HG02981 (cell line): Measurements from ENCODE around the gene TRDMT1.
A peak's percentile ranks its signal among the peaks of the same experiment; 100 is the strongest.

Experiments used
- ATAC-seq: cut with Tn5 transposase; IDR thresholded peaks from one replicate; pipeline ENCODE4 v1.9.1; 2021; ENCODE audit warnings: mild to moderate bottlenecking, moderate library complexity; ENCODE audit not compliant: unreplicated experiment

TRDMT1 gene

GRCh38 chr10:17231788-17232187 is 30.3 kb upstream of the TRDMT1 start:
- no peak for ATAC-seq

- ATAC-seq = peak; percentile 38
These were observed 28.7 kb upstream of the TRDMT1 start for GRCh38 chr10:17229967-17230682.

GRCh38 chr10:17229717-17229966 is 28.2 kb upstream of the TRDMT1 start:
- no peak for ATAC-seq

DNA sequence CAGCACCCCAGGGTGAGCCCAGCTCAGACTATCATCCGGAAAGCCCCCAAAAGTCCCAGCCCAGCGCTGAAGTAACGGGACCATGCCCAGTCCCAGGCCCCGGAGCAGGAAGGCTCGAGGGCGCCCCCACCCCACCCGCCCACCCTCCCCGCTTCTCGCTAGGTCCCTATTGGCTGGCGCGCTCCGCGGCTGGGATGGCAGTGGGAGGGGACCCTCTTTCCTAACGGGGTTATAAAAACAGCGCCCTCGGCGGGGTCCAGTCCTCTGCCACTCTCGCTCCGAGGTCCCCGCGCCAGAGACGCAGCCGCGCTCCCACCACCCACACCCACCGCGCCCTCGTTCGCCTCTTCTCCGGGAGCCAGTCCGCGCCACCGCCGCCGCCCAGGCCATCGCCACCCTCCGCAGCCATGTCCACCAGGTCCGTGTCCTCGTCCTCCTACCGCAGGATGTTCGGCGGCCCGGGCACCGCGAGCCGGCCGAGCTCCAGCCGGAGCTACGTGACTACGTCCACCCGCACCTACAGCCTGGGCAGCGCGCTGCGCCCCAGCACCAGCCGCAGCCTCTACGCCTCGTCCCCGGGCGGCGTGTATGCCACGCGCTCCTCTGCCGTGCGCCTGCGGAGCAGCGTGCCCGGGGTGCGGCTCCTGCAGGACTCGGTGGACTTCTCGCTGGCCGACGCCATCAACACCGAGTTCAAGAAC is 27.7 kb upstream of the TRDMT1 start:
- peak; percentile 16 for ATAC-seq

- peak; percentile 35 for ATAC-seq
These were observed 26.9 kb upstream of the TRDMT1 start, which contains the start of gene VIM for GRCh38 chr10:17228091-17229015. Gene VIM (plus strand): TSS chr10:17228241. CDS start chr10:17229423, 1,182 bp downstream.

DNA sequence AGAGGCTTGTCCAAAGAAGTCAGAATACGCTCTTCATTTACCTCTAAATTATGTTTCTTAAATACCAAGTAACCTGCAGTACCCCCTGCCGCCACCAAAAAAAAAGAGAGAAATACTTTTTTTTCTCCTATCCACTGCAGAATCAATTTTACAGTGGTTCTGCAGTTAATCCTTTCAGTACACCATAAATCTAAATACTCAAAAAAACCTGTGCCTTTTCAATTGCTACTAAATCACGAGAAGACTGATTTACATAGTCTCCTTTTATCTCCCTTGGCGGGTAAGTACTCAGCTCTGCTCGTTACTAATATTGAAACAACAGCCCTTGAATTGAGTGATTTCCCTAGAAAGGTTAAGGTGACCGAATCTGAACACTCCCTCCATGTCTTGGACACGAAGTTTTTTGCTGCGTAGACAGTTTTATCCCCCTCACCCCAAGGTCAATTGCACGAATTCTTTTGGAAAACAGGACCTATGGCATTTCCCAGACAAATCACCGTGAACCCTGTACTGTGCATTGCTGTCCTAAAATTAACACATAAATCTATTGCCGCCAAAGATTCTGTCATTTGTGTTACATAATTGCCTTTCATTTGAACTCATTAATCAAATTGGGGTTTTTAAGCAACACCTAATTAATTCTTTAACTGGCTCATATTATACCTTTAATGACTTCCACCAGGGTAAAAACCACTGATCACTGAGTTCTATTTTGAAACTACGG is 26.1 kb upstream of the TRDMT1 start:
- peak; percentile 19 for ATAC-seq

GRCh38 chr10:17226891-17227303 is 25.4 kb upstream of the TRDMT1 start:
- ATAC-seq = no peak

DNA sequence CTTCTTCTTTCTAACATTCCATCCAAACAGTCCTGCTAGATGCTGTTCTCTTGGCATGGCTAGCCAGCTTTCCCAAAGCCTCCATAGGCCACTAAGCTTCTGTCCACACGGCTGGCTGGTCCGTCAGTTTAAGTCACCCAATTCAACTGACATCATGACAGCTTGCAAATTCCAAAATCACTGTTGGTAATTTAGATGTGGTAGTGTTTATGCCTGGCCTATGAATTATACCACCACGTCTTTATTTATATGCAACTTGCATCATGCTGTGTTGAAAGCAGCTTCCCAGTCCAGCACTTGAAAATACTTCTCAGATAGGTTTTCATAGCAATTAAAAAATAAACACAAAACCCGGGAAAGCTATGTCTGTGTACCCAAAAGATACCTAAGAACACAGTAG is 24.3 kb upstream of the TRDMT1 start:
- no peak for ATAC-seq

DNA sequence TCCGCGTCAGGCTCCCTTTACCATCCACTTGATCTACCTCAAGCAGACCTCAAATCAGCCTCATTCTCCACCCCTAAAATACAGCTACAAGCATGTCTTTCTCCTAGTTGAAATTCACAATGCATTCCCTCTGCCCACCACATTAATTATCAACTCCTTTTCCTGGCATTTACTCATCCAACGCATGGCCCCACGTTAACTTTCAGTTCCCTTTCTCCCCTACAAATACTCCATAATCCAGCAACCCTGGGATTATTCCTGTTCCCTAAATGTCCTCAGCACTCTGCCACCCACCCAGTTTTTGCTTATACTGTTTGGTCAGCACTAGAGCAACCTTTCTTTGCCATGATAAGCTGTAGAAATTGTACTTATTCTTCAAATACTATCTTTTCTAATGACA is 20.9 kb upstream of the TRDMT1 start:
- no peak for ATAC-seq

DNA sequence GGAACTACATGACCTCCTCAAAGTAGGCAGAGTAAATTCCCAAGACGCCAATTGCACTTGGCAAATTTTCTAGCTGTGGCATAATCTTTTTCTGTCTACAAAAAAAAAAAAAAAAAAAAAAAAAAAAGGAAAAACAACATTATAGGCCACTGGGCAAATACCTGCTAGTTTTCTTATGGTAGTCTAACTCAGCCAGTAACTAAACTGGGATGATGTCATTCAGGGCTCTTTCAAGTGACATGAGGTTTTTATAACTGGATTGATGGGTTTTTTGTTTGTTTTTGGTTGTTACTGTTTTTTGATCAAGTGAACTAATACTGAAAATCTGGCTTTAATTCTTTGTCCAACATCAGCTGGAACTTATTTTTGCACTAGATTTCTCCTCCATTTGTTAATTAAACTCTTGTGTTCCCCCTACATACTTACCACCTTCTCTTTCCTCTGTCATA is 19.2 kb upstream of the TRDMT1 start:
- no peak for ATAC-seq

GRCh38 chr10:17219024-17219423 is 17.6 kb upstream of the TRDMT1 start:
- no peak for ATAC-seq

- ATAC-seq = no peak
These were observed 16.3 kb upstream of the TRDMT1 start for GRCh38 chr10:17217631-17218232.

DNA sequence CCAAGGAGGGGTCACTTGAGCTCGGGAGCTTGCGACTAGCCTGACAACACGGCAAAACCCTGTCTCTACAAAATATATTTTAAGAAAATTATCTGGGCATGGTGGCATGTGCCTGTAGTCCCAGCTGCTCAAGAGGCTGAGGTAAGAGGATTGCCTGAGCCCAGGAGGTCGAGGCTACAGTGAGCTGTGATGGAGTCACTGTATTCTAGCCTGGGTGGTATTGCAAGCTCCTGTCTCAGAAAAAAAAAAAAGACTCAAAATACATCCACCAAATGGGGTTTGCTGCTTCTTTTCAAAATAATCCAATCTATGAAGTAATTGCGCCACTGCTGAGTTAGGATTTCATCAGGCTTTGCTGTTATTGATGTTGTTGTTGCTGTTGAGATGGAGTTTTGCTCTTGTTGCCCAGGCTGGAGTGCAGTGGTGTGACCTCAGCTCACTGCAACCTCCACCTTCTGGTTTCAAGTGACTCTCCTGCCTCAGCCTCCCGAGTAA is 15.5 kb upstream of the TRDMT1 start:
- ATAC-seq = no peak

GRCh38 chr10:17216217-17216900 is 14.9 kb upstream of the TRDMT1 start:
- ATAC-seq = peak; percentile 99

DNA sequence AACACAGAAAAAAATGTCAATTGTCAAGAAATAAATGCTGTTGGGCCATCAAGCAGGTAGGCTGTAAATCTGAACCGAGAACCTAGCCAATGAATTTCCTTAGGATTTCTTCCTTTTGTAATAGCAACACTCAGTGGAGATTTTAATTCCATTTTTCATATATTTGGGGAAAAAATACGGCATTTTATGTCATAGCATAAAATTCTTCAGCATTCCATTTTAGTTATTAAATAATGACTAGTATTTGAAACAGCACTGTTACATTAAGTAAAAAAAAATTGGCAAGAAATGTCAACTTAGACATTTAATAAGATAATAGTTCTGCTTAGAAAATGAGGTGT is 14.3 kb upstream of the TRDMT1 start:
- ATAC-seq = no peak

DNA sequence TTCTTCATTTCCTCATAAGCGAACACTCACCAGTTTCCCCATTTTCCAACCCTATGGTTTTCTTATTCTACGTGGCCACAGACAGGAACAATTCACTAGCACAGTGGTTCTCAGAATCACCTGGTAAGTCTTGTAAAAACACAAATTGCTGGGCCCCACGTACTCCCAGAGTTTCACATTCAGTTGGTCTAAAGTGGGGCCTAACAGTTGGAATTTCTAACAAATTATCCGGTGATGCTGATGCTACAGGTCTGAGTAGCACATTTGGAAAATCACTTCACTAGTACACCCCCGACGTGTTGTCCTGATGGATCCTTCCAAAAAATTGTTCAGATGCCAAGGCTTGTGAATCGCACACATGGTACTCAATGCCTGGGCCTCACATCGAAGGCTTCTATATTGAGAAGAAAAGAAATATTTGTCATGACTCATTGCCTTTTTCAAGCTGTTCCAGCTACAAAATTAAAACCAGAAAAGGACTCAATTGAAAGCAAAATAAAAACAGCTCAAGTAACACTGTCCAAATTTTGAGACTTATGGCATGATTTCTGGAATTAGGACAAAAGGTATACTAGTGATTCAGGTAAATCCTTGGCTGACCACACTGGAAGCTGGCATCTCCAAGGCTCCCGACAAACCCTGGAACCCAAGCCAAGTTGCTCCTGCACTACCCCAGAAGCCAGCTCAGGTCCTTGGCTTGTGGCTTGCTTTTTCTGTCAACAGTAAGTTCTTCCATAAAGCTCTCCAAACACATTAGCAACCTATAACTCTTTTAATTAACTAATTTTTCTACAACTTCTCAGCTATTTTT is 13.7 kb upstream of the TRDMT1 start:
- no peak for ATAC-seq

- ATAC-seq = no peak
These were observed 13.1 kb upstream of the TRDMT1 start for GRCh38 chr10:17214526-17214925.

DNA sequence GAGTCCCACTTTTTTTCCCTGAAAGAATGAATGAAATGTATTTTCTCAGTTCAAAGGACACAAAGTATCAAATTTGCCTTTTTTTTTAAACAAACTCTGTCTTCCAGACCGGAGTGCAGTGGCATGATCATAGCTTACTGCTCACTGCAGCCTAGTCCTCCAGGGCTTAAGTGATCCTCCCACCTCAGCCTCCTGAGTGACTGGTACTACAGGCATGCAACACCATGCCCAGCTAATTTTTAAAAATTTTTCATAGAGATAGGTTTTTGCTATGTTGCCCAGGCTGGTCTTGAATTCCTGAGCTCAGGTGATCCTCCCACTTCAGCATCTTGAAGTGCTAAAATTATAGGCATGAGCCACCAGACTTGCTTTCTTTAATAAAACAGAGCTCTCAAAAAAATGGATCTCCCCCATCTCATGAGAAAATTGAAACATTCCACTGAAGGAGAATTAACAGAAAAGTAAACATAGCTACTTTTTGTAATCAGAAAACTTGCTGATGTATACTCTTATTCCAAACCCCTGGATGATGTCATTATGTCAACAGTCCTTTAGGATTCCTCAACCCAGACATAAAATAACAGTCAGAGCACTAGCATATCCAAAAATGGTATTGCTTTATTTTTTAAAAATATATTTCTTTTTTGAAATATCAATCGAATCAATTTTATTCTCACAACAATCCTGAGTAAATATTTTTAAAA is 12.3 kb upstream of the TRDMT1 start:
- ATAC-seq = no peak
